Liver (tissue), 9 donors: Measurements from ENCODE around the gene RSRC1. TPM values are rescaled to one million over a fixed set of nuclear protein-coding genes. Genes with fewer than 3 reads are reported as not detected.

ENCODE experiments used
- DNase-seq: peaks from one replicate; pipeline ENCODE4 v3.0.0-alpha.2; 2017; ENCODE audit warnings: low spot score
- H3K27ac ChIP-seq, 2 donors: one replicate each; pipeline ENCODE4 v1.7.0; 2013; ENCODE audit warnings: inconsistent platforms in 2 of 2, low read length in 2 of 2, control low read depth in 1 of 2, low read depth in 1 of 2, mild to moderate bottlenecking in 1 of 2
- H3K27me3 ChIP-seq, 4 donors: one replicate each; pipeline versions ENCODE4 v1.6.1 to v1.7.0; 2013; ENCODE audit warnings: low read length in 3 of 4, inconsistent platforms in 1 of 4, mild to moderate bottlenecking in 1 of 4, moderate library complexity in 1 of 4; ENCODE audit not compliant: control insufficient read depth in 4 of 4, insufficient read depth in 4 of 4
- H3K36me3 ChIP-seq, 4 donors: one replicate each; pipeline versions ENCODE4 v1.6.1 to v1.7.0; 2013; ENCODE audit warnings: low read length in 3 of 4, mild to moderate bottlenecking in 3 of 4, low read depth in 1 of 4, moderate library complexity in 1 of 4; ENCODE audit not compliant: control insufficient read depth in 4 of 4, insufficient read depth in 3 of 4
- H3K4me1 ChIP-seq, 4 donors: one replicate each; pipeline versions ENCODE4 v1.6.1 to v1.7.0; 2013; ENCODE audit warnings: low read length in 3 of 4, mild to moderate bottlenecking in 3 of 4, moderate library complexity in 1 of 4; ENCODE audit not compliant: control insufficient read depth in 4 of 4, insufficient read depth in 4 of 4
- H3K4me3 ChIP-seq, 3 donors: one replicate each; pipeline versions ENCODE4 v1.6.1 to v1.7.0; 2013; ENCODE audit warnings: low read length in 3 of 3, control low read depth in 1 of 3, low read depth in 1 of 3, mild to moderate bottlenecking in 1 of 3
- H3K9ac ChIP-seq, 2 donors: one replicate each; pipeline ENCODE4 v1.7.0; 2013; ENCODE audit warnings: low read length in 2 of 2, mild to moderate bottlenecking in 2 of 2, moderate library complexity in 2 of 2, control low read depth in 1 of 2, low read depth in 1 of 2
- H3K9me3 ChIP-seq, 4 donors: one replicate each; pipeline versions ENCODE4 v1.6.1 to v1.7.0; 2013; ENCODE audit warnings: low read length in 3 of 4; ENCODE audit not compliant: control insufficient read depth in 4 of 4
- EGR1 ChIP-seq, 2 donors: IDR thresholded peaks; 2 replicates each; pipeline ENCODE4 v1.6.1; 2016 to 2018; ENCODE audit warnings: antibody characterized with exemption in 2 of 2, low read depth in 2 of 2
- FOXA2 ChIP-seq: IDR thresholded peaks from 2 replicates; pipeline ENCODE4 v1.6.1; 2016; ENCODE audit warnings: antibody characterized with exemption
- GABPA ChIP-seq, 2 donors: IDR thresholded peaks in 1 of 2; conservative IDR thresholded peaks in 1 of 2; 2 replicates each; pipeline ENCODE4 v1.6.1; 2016; ENCODE audit warnings: antibody characterized with exemption in 2 of 2, mild to moderate bottlenecking in 1 of 2, moderate library complexity in 1 of 2
- HNF4A ChIP-seq, 2 donors: conservative IDR thresholded peaks; 2 replicates each; pipeline ENCODE4 v1.6.1; 2016; ENCODE audit warnings: antibody characterized with exemption in 2 of 2, mild to moderate bottlenecking in 2 of 2
- HNF4G ChIP-seq: IDR thresholded peaks from 2 replicates; pipeline ENCODE4 v1.6.1; 2016; ENCODE audit warnings: antibody characterized with exemption
- JUND ChIP-seq, 2 donors: IDR thresholded peaks; 2 replicates each; pipeline ENCODE4 v1.6.1; 2016; ENCODE audit warnings: antibody characterized with exemption in 2 of 2
- NR2F2 ChIP-seq: IDR thresholded peaks from 2 replicates; pipeline ENCODE4 v1.6.1; 2016; ENCODE audit warnings: antibody characterized with exemption
- RAD21 ChIP-seq, 2 donors: IDR thresholded peaks; 2 replicates each; pipeline ENCODE4 v1.6.1; 2016; ENCODE audit warnings: antibody characterized with exemption in 2 of 2, mild to moderate bottlenecking in 2 of 2
- RXRA ChIP-seq, 2 donors: IDR thresholded peaks; 2 replicates each; pipeline ENCODE4 v1.6.1; 2017 to 2018; ENCODE audit warnings: antibody characterized with exemption in 2 of 2, mild to moderate bottlenecking in 1 of 2
- TAF1 ChIP-seq: conservative IDR thresholded peaks from 2 replicates; pipeline ENCODE4 v1.6.1; 2016; ENCODE audit warnings: antibody characterized with exemption, mild to moderate bottlenecking
- WGBS: extraction: QIAGEN DNeasy Blood & Tissue Kit; methylation state at CpG from one replicate; pipeline ENCODE4 v1.1.7; 2013; 5-methylcytosine and 5-hydroxymethylcytosine counted together
- polyA plus RNA-seq, 2 donors: library from polyadenylated mRNA; stranded (reverse) in 1 of 2; unstranded in 1 of 2; fragments of 200-250 nt in 1 of 2; fragments of >200 nt in 1 of 2; fragmentation: Nextera tagmentation in 1 of 2; extraction: Ambion mirVana in 1 of 2; gene quantifications; one replicate each; pipeline versions ENCODE4 v1.2.1 to v1.2.3, GENCODE V29; 2013 to 2015
- total RNA-seq, 2 donors: library from RNA; depleted of rRNA; stranded (reverse); fragments of >200 nt; gene quantifications; one replicate each; pipeline ENCODE4 v1.2.3, GENCODE V29; 2014
- TF ChIP-seq, protein P1 (sequence below): IDR thresholded peaks from 2 replicates; pipeline ENCODE4 v1.6.1; 2016; ENCODE audit warnings: antibody characterized with exemption
- TF ChIP-seq, protein P2 (sequence below): IDR thresholded peaks from 2 replicates; pipeline ENCODE4 v1.6.1; 2016; ENCODE audit warnings: antibody characterized with exemption
- TF ChIP-seq, protein P3 (sequence below): fragments of 150-350 bp; IDR thresholded peaks from 2 replicates; pipeline ENCODE4 v1.5.1; 2017; ENCODE audit warnings: improper control_type of control experiment, low read depth, low read length; ENCODE audit not compliant: missing input control
- TF ChIP-seq, protein P4 (sequence below): IDR thresholded peaks from 2 replicates; pipeline ENCODE4 v1.6.1; 2016; ENCODE audit warnings: antibody characterized with exemption, mild to moderate bottlenecking
- TF ChIP-seq, protein P5 (sequence below): IDR thresholded peaks from 2 replicates; pipeline ENCODE4 v1.6.1; 2016; ENCODE audit warnings: antibody characterized with exemption
- donor health status: healthy.
- donor health status: healthy.
- donor health status: healthy.
- donor health status: healthy.
- donor health status: healthy.

The RSRC1 gene
- total and polyA plus RNA-seq, 4 donors, result 7.2 to 30.3 (median 20.7) TPM

DNA sequence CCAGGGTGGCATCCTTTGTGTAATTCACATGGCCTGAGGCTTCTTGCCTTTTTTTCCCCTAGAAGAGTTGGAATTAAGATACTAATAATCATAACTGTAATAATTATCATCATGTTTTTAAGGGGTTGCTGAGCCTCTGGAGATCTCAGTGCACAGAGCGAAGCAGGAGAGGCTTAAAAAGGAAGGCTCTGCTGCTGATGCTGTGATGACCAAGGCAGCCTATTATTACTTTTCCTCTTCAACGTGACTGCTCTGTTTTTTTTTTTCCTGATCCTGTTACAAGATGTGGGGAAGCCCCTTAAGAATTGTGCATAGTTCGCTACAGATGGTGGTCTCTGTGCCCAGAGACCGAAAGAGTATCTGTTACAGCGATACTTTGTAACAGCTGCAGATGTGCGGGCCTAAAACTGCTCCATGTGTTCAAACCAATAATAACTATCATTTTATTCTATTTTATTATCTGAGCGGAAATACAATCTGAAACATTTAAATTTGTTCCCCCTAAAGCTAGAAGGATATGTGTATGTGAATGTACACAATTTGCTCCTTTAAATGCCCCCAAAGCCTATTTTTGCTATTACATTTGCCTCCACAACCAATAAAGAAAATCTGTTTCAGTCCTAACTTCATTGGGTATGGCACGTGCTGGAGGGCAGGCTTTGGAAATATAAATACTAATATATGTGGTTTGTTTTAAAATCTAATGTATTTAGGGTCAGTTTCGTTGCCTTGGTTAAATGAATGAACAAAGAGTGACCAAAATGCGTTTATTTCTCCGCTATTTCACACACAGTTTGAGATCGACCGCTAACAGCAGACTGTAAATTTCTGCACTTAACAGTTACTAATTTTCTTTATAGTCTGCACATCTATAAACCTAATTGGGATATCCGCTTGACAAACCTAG, 8.3 kb upstream of the RSRC1 start:
- Histone ChIP-seq H3K27me3 (peaks cover 3 to 50% (median 12%) of the 10 kb centered on the region in 4 donors), H3K4me3 (no peak overlapping the region), H3K9me3 (no peaks in the 10 kb centered on the region), H3K4me1 (peaks cover 6 to 36% (median 25%) of the 10 kb centered on the region in 4 donors), H3K36me3 (no peaks in the 10 kb centered on the region), H3K27ac (no peak overlapping the region), H3K9ac (no peak overlapping the region)
- 30% methylated on average over 14 of the region's 14 CpGs for WGBS
- no peak for DNase-seq
- TF ChIP-seq FOXA2 (no peak), NR2F2 (no peak), GABPA (IDR thresholded peaks at IDR 0.05 in 1 of 2, conservative IDR thresholded peaks at IDR 0.05 in 1 of 2) (no peak)
- TF ChIP-seq, protein P1, sequence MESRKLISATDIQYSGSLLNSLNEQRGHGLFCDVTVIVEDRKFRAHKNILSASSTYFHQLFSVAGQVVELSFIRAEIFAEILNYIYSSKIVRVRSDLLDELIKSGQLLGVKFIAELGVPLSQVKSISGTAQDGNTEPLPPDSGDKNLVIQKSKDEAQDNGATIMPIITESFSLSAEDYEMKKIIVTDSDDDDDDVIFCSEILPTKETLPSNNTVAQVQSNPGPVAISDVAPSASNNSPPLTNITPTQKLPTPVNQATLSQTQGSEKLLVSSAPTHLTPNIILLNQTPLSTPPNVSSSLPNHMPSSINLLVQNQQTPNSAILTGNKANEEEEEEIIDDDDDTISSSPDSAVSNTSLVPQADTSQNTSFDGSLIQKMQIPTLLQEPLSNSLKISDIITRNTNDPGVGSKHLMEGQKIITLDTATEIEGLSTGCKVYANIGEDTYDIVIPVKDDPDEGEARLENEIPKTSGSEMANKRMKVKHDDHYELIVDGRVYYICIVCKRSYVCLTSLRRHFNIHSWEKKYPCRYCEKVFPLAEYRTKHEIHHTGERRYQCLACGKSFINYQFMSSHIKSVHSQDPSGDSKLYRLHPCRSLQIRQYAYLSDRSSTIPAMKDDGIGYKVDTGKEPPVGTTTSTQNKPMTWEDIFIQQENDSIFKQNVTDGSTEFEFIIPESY, result no peak
- TF ChIP-seq, protein P2, sequence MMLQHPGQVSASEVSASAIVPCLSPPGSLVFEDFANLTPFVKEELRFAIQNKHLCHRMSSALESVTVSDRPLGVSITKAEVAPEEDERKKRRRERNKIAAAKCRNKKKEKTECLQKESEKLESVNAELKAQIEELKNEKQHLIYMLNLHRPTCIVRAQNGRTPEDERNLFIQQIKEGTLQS, result no peak
- TF ChIP-seq, protein P3, sequence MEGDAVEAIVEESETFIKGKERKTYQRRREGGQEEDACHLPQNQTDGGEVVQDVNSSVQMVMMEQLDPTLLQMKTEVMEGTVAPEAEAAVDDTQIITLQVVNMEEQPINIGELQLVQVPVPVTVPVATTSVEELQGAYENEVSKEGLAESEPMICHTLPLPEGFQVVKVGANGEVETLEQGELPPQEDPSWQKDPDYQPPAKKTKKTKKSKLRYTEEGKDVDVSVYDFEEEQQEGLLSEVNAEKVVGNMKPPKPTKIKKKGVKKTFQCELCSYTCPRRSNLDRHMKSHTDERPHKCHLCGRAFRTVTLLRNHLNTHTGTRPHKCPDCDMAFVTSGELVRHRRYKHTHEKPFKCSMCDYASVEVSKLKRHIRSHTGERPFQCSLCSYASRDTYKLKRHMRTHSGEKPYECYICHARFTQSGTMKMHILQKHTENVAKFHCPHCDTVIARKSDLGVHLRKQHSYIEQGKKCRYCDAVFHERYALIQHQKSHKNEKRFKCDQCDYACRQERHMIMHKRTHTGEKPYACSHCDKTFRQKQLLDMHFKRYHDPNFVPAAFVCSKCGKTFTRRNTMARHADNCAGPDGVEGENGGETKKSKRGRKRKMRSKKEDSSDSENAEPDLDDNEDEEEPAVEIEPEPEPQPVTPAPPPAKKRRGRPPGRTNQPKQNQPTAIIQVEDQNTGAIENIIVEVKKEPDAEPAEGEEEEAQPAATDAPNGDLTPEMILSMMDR, result no peak

DNA sequence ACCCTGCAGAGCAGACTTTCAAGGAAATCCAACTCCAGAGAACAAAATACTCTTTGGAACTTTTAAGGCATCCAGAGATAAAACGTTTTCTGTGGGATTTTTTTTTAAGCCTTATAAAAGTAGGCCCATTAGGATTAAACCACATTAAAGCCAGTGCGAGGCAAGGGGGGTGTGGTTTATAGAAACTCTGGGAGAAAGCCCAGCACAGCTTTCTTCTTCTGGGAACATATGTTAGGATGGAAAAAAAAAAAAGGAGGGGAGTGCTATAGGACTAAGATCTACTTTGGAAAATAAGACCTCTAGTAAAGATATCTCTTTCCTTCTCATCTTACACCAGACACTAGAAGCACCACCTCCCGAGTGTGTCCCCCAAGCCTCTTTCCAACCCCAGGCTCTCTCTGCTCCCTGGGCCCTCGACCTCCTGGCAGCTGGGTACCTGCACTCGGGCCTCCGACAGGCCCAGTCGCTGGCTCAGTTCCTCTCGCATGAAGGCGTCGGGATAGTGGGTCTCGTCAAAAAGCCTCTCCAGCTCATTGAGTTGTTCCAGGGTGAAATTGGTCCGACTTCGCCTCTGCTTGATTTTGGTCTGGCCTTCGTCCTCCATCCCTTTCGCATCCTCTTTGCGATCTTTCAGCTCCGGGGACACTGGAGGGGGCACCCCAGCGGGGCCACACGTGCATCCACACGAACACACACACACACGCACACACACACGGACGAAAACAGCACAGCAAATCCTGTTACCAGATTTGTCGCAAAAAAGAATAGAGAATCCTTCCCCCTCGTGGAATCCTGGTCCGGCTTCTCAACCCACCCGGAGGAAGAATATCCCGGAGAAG, 7.4 kb upstream of the RSRC1 start:
- no peaks in the 10 kb centered on the region for H3K9me3 ChIP-seq
- WGBS, result 11% methylated on average over 28 of the region's 28 CpGs
- H3K4me3 ChIP-seq, result no peak overlapping the region
- no peak for TF ChIP-seq NR2F2
- no peak for TF ChIP-seq GABPA (IDR thresholded peaks at IDR 0.05 in 1 of 2, conservative IDR thresholded peaks at IDR 0.05 in 1 of 2)
- no peak for TF ChIP-seq EGR1 (IDR thresholded peaks at IDR 0.05; ENCODE audit: low read depth in 2 of 2)
- TF ChIP-seq, protein P1, result no peak
- TF ChIP-seq FOXA2, result no peak
- TF ChIP-seq RXRA (IDR thresholded peaks at IDR 0.05), result no peak
- TF ChIP-seq JUND (IDR thresholded peaks at IDR 0.05), result no peak
- TF ChIP-seq, protein P4, sequence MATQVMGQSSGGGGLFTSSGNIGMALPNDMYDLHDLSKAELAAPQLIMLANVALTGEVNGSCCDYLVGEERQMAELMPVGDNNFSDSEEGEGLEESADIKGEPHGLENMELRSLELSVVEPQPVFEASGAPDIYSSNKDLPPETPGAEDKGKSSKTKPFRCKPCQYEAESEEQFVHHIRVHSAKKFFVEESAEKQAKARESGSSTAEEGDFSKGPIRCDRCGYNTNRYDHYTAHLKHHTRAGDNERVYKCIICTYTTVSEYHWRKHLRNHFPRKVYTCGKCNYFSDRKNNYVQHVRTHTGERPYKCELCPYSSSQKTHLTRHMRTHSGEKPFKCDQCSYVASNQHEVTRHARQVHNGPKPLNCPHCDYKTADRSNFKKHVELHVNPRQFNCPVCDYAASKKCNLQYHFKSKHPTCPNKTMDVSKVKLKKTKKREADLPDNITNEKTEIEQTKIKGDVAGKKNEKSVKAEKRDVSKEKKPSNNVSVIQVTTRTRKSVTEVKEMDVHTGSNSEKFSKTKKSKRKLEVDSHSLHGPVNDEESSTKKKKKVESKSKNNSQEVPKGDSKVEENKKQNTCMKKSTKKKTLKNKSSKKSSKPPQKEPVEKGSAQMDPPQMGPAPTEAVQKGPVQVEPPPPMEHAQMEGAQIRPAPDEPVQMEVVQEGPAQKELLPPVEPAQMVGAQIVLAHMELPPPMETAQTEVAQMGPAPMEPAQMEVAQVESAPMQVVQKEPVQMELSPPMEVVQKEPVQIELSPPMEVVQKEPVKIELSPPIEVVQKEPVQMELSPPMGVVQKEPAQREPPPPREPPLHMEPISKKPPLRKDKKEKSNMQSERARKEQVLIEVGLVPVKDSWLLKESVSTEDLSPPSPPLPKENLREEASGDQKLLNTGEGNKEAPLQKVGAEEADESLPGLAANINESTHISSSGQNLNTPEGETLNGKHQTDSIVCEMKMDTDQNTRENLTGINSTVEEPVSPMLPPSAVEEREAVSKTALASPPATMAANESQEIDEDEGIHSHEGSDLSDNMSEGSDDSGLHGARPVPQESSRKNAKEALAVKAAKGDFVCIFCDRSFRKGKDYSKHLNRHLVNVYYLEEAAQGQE, result no peak
- no peak for TF ChIP-seq RAD21 (IDR thresholded peaks at IDR 0.05)
- TF ChIP-seq TAF1, result no peak
- TF ChIP-seq, protein P2, result no peak
- TF ChIP-seq, protein P5, sequence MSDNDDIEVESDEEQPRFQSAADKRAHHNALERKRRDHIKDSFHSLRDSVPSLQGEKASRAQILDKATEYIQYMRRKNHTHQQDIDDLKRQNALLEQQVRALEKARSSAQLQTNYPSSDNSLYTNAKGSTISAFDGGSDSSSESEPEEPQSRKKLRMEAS, result no peak
- TF ChIP-seq HNF4G, result no peak
- no peak for TF ChIP-seq HNF4A (conservative IDR thresholded peaks at IDR 0.05)
- no peak for DNase-seq
- no peaks in the 10 kb centered on the region for H3K36me3 ChIP-seq
- no peak overlapping the region for H3K27ac ChIP-seq
- H3K4me1 ChIP-seq, result peaks cover 6 to 41% (median 24%) of the 10 kb centered on the region in 4 donors
- H3K27me3 ChIP-seq, result peaks cover 7 to 50% (median 13%) of the 10 kb centered on the region in 4 donors
- no peak overlapping the region for H3K9ac ChIP-seq
